PC-3 (cell line): ENCODE data around the gene FILIP1L.

Source experiments
- CTCF ChIP-seq: fragments of 300-600 bp; sonication (generic); conservative IDR thresholded peaks from 2 replicates; pipeline ENCODE4 v1.5.1; 2017; ENCODE audit warnings: antibody characterized with exemption, low read depth, mild to moderate bottlenecking, low read length
- EZH2 ChIP-seq: fragments of 300-600 bp; sonication (generic); IDR thresholded peaks from one replicate; pipeline ENCODE4 v1.6.1; 2017; ENCODE audit warnings: antibody characterized with exemption, mild to moderate bottlenecking, low read length; ENCODE audit not compliant: unreplicated experiment
- EZH2phosphoT487 ChIP-seq: fragments of 300-600 bp; sonication (generic); IDR thresholded peaks from 2 replicates; pipeline ENCODE4 v1.6.1; 2018; ENCODE audit warnings: mild to moderate bottlenecking, antibody characterized with exemption, low read length, borderline replicate concordance

- TF ChIP-seq EZH2phosphoT487 (no peak), CTCF (no peak), EZH2 (no peak)
Observed at GRCh38 chr3:100020876-100021644, 93.2 kb downstream of the FILIP1L start.
